NCI-H446 treated with DMSO at 0.1 percent for 48 hours (cell line): ENCODE results near the gene TRERF1.

ENCODE experiments used
- DNase-seq: peaks from one replicate; lab custom pipeline; 2025; lab: John Stamatoyannopoulos, UW

The TRERF1 gene

DNA sequence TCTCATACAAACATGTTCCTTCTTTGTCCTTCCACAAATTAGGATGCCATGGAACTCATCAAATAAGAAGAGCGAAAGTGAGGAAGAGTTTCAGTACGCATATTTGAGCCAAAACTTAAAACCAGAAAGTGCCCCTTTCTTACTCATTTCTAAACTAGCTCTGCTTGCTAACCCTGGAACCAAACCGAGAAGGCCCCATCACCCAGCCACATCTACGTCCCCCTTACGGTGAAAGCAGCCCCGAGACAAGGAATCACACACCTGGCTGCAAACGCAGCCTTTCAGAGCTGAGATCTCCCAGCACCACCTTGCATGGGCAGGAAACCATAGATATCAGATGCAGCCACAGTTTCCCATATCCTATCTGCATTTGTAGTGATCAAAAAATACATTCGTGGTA lies 28.5 kb downstream of the TRERF1 start:
- no peak for DNase-seq

DNA sequence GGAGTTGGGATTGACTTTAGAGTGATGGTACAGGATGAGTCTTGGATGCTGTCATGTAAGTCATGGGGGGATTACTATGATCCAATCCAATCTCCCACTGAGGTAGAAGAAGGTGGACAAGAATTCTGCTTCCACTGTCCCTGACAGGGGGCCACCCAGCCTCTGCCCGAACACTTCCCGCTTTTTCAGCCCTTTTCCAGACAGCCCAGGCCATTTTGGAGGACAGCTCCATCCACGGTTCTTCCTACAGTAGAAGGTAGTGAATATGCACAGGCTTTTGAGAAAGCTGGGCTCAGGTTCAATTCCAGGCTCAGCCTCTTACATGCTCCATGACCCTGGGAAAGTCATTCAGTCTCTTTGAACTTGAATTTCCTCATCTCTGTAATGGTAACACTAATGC lies 31.0 kb downstream of the TRERF1 start:
- no peak for DNase-seq

GRCh38 chr6:42419490-42420280 lies 32.0 kb downstream of the TRERF1 start:
- DNase-seq, result no peak

DNA sequence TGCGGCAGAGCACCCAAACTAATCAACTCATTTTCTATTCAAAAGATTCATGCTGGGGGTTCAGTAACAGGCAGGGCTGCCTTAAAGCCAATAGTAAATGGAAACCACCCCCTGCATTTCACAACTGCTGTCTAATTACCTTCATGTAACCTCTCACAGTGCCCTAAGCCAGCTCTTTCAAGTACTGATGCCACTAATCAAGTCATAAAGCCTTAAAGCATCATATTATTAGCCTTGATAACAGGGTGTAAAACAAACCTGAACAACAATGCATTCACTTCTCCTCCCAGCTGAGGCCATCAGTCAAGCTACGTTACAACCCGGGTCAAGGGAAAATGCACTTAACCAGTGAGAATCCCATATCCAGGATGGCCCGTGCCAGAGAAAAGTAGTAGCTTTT lies 33.0 kb downstream of the TRERF1 start:
- DNase-seq, result no peak

DNA sequence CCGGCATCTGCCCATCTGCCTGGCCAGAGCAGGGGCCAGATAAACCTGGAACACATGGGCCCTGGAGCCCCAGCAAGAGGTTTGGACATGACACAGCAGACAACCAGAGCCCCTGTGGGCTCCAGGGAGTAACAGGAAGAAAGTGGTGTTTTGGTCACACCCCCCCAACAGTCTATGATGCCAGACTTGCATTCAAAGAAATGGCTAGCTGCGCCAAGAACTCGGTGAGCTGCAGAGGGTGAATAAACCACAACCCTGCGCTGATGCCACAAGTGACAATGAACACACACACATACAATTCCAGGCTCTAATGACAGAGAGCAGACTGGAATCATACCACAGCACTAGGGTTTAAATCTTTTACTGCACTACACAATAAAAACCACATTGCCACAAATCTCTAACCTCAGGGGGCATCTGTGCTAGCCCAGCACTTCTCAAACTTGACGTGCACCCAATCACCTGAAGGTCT lies 34.0 kb downstream of the TRERF1 start:
- DNase-seq, result no peak

DNA sequence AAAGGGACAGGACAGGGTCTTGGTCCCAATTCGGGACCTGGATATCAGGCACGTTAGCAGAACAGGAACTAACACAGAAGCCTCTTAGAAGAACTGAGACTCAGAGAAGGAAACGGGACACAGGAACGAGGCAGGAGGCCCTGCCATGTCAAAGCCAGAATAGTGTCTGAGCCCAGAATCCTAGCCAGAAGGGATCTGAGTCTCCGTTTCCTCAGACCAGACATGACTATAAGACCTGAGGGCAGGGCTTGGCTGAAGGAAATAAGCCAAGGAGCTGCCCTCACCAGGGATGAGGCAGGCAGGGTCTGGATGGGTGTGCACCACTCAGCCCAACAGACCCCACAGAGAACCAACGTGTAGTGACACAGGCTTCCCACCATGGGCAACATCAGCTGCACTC lies 40.3 kb downstream of the TRERF1 start:
- no peak for DNase-seq

- no peak for DNase-seq
Observed at GRCh38 chr6:42410861-42411260, 40.9 kb downstream of the TRERF1 start.

GRCh38 chr6:42409581-42409980 lies 42.1 kb downstream of the TRERF1 start:
- DNase-seq, result no peak

DNA sequence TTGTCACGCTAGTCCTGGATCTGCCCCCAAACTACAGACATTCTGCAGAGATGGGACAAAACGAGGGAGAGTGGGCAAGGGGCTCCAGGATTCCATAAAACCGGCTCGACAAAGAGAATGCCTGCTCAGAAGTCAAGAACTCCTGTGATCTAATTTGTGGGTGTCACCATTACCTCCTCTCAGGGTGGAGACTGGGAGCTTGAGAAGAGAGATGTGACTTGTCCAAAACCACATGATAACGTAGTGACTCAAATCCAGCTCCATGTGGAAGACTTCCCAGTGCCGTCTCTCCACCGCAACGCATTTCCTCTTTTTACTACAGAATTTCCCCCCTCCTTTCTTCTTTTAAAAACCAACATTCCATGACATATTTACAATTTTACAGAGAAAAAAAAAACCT lies 44.3 kb downstream of the TRERF1 start:
- no peak for DNase-seq

- no peak for DNase-seq
Observed at GRCh38 chr6:42406306-42407280, 45.1 kb downstream of the TRERF1 start.

GRCh38 chr6:42405021-42405420 lies 46.7 kb downstream of the TRERF1 start:
- no peak for DNase-seq

- no peak for DNase-seq
Observed at GRCh38 chr6:42404484-42404883, 47.2 kb downstream of the TRERF1 start.

- DNase-seq, result no peak
Observed at GRCh38 chr6:42403831-42404230, 47.9 kb downstream of the TRERF1 start.

GRCh38 chr6:42403421-42403820 lies 48.3 kb downstream of the TRERF1 start:
- DNase-seq, result no peak

DNA sequence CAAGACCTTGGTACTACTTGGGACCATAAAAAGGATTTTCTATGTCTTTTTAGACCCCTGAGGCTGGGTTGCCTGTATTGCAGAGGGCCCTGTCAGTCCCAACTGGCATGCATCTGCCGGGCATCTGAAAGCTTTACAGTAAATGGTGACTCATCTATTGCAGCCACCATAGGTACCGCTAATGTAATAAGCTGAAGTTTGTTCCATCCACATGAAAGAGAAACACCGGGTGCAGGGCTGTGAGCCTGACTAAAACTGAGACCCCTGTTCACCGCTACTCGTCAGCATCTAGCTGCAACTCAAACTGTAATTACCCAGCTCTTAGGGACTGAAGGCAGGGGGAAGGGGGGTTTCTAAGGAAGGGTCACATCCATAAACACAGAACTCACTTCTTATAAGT lies 49.5 kb downstream of the TRERF1 start:
- no peak for DNase-seq

DNA sequence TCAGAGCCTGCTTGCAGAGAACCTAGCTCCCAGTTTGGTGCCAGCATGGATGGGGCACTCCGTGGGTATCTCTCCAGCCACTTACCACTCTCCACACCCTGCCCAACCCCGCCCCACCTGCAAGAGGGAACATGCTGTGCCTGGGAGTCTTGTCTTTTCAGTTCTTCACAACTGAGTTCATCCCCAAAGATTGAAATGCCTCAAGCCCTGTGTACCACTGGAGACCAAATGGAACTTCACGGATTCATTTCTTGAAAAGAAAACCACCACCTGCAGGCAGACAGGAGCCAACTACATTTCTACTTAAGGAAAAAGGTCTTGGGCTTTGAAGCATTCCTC lies 50.1 kb downstream of the TRERF1 start:
- no peak for DNase-seq

DNA sequence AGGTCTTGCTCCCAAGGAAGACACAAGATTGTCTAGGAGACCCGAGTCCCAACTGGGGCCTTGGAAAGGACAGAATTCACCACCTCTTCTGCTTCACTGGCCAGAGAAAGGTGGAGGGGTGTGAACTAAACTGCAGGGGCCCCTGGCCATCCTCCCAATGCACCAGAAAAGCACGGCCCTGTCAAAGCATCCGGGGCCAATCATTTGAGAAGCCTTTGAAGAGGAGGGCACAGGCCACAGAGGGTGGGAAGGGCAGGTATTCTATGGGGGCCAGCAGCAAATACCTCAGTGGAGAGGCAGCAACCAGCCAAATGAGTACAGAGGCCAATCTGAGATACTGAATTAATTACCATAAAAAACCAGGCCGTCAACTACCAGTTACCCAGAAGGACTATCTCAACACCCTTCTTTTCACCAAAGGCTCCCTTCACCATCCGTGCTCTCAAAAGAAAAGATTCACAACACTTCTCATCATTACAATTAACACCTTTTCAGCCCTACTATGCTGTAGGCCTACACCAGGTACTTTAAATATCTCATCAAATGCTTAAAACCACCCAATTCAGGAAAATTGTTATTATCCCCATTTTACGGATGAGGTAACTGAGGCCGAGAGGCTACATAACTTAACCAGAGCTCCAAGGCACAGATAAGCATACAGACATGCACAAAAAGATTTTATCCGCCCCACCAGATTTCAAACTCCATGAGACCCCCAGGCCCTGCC lies 50.7 kb downstream of the TRERF1 start:
- DNase-seq, result no peak

- no peak for DNase-seq
Observed at GRCh38 chr6:42400061-42400760, 51.5 kb downstream of the TRERF1 start.

DNA sequence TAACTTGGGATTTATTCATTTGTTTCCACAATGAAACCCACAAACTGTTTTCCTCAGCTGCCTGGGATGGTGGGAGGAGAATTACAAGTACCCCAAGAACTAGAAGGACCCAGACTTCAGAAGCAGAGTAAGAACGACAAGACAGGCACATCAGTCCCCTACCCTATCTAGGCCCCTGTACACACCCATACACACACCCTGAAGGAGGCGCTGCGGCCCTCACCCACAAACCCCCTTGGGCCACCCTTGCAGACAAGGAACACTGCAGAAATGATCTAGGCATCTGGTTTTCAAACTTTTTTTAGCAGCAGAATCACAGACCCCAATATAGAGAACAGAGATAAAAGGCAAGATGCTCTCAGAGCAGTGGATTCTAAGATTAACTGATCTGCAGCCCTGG lies 55.0 kb downstream of the TRERF1 start:
- DNase-seq, result no peak

DNA sequence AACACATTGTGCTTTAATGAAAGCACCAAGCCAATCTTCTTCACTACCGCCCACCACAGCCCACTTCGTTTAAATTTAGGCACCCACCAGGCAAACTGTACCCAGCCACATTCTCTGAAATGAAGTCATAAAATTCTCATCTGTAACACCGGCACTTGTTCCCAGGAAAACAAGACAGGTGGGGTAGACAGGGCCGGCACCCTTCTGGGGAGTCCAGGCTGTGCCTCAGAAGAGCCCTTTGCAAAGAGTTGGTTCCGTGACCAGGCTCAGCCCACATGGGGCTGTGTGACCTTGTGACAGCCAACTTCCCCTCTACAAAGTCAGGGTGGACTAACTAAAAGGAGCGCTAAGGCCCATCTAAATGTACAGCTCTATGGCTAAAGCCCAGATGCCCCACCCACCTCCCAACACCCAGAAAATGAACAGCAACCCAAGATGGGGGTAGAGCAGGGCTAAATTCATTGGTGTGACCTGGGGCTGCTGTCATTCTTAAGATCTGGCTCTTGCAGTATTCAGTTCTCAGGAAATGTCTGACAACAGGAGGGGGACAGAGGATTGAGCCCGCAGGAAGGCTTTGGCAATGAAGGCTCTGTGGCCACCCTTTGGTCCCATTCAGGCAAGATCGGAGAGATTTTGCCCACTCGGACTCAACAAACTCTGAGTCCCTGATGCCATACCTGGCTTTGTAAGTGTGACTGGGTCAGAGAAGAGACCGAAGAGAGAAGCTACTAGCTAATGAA lies 56.7 kb downstream of the TRERF1 start:
- no peak for DNase-seq

DNA sequence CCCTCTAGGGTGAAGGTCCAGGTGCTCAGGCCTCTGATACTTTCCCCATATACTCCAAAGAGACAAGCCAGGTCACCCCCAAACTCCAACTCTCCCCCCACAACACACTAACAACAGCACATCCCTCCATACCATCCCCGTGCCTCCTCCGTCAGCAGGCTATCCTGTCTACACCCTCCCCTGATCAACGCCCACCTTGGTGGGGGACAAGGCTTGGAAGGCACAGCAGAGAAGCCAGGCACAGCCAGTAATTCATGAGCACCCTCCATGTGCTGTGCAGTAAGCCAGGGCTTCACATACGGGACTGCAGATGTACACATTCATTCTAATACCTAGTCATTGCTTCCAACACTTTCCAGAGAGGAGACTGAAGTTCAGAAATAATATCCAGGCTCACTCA lies 57.6 kb downstream of the TRERF1 start:
- DNase-seq, result no peak
